ENCODE data around the gene ZBTB49. TPM values are rescaled to one million over a fixed set of nuclear protein-coding genes. Genes with fewer than 3 reads are reported as not detected.
A peak's percentile ranks its signal among the peaks of the same experiment; 100 is the strongest.
"Not testable (repeated sequence)": the region's sequence is repeated elsewhere in the genome, so short reads cannot be mapped to it uniquely, and the experiment has no call there.

ZBTB49 gene
- total RNA-seq, 3 donors from 2014 or later (not counting 1 experiment from before 2014, with no cell fraction given), result 19.3 to 36.5 (median 30.0) TPM

- Histone ChIP-seq H3K4me1 (ENCODE audit: control insufficient read depth, insufficient read depth, low read length) (peaks cover 18% of the 10 kb centered on the region), H3K27ac (ENCODE audit: low read length) (no peak overlapping the region), H3K36me3 (ENCODE audit: control insufficient read depth, insufficient read depth, low read length) (no peaks in the 10 kb centered on the region), H3K4me3 (ENCODE audit: low read length) (no peak overlapping the region), H3K27me3 (ENCODE audit: control insufficient read depth, insufficient read depth, low read length) (no peaks in the 10 kb centered on the region), H3K9me3 (ENCODE audit: control insufficient read depth, insufficient read depth, low read length) (peaks cover 6% of the 10 kb centered on the region)
- intact Hi-C loops (cut with micrococcal nuclease), result no loop called here
- no peaks in the 10 kb centered on the region for H3K27me3 Mint-ChIP-seq (ENCODE audit: low read depth in 2 of 2)
- H3K27ac Mint-ChIP-seq, result no peak overlapping the region
- H3K4me1 Mint-ChIP-seq, result peaks cover 18 to 21% of the 10 kb centered on the region in 2 donors
- no peak for ATAC-seq
- DNase-seq, result no peak
- H3K36me3 Mint-ChIP-seq, result no peaks in the 10 kb centered on the region
- H3K4me3 Mint-ChIP-seq, result no peak overlapping the region
- H3K9me3 Mint-ChIP-seq, result no peaks in the 10 kb centered on the region
- TF ChIP-seq CTCF (IDR thresholded peaks at IDR 0.05), result no peak
- WGBS (ENCODE audit: insufficient coverage), result 77% methylated on average over 13 of the region's 14 CpGs
Measured at GRCh38 chr4:4344915-4345527, 55.0 kb downstream of the ZBTB49 start.

- no peak for TF ChIP-seq CTCF (IDR thresholded peaks at IDR 0.05)
- Histone ChIP-seq H3K27ac (ENCODE audit: low read length) (no peak overlapping the region), H3K27me3 (ENCODE audit: control insufficient read depth, insufficient read depth, low read length) (no peaks in the 10 kb centered on the region), H3K36me3 (ENCODE audit: control insufficient read depth, insufficient read depth, low read length) (no peaks in the 10 kb centered on the region), H3K4me3 (ENCODE audit: low read length) (no peak overlapping the region), H3K4me1 (ENCODE audit: control insufficient read depth, insufficient read depth, low read length) (peaks cover 18% of the 10 kb centered on the region), H3K9me3 (ENCODE audit: control insufficient read depth, insufficient read depth, low read length) (peaks cover 6% of the 10 kb centered on the region)
- ATAC-seq (no peak), DNase-seq (no peak)
- 77% methylated on average over 1 of the region's 1 CpG for WGBS (ENCODE audit: insufficient coverage)
- Mint-ChIP-seq H3K9me3 (no peaks in the 10 kb centered on the region), H3K27ac (peak overlapping the region in 1 of 2 donors; percentile 82), H3K36me3 (no peaks in the 10 kb centered on the region), H3K27me3 (ENCODE audit: low read depth in 2 of 2) (no peaks in the 10 kb centered on the region), H3K4me1 (peaks cover 18 to 21% of the 10 kb centered on the region in 2 donors), H3K4me3 (peak overlapping the region; percentile 6)
- intact Hi-C loops (cut with micrococcal nuclease), result no loop called here
Measured at GRCh38 chr4:4347585-4347984, 57.5 kb downstream of the ZBTB49 start.

GRCh38 chr4:4348585-4348984, 58.5 kb downstream of the ZBTB49 start:
- peak overlapping the region; percentile 45 for H3K27ac ChIP-seq (ENCODE audit: low read length)
- H3K4me3 ChIP-seq (ENCODE audit: low read length); H3K27me3 ChIP-seq (ENCODE audit: control insufficient read depth, insufficient read depth, low read length); H3K9me3 ChIP-seq (ENCODE audit: control insufficient read depth, insufficient read depth, low read length); H3K27me3 Mint-ChIP-seq (ENCODE audit: low read depth in 2 of 2); H3K36me3 ChIP-seq (ENCODE audit: control insufficient read depth, insufficient read depth, low read length); intact Hi-C loops (cut with micrococcal nuclease); H3K9me3 Mint-ChIP-seq; H3K36me3 Mint-ChIP-seq: not testable (repeated sequence)
- peak overlapping the region; percentile 62 for H3K4me3 Mint-ChIP-seq
- peaks cover 18 to 21% of the 10 kb centered on the region in 2 donors for H3K4me1 Mint-ChIP-seq
- ATAC-seq (peak in 2 of 3 donors; percentile 82 to 85), DNase-seq (peak; percentile 19 to 77)
- H3K27ac Mint-ChIP-seq, result peak overlapping the region; percentile 71 to 82
- peaks cover 18% of the 10 kb centered on the region for H3K4me1 ChIP-seq (ENCODE audit: control insufficient read depth, insufficient read depth, low read length)
- 11% methylated on average over 7 of the region's 9 CpGs for WGBS (ENCODE audit: insufficient coverage)

GRCh38 chr4:4349867-4350266, 59.8 kb downstream of the ZBTB49 start:
- ATAC-seq (no peak), DNase-seq (no peak)
- Histone ChIP-seq H3K4me1 (ENCODE audit: control insufficient read depth, insufficient read depth, low read length) (peaks cover 18% of the 10 kb centered on the region), H3K9me3 (ENCODE audit: control insufficient read depth, insufficient read depth, low read length) (peaks cover 6% of the 10 kb centered on the region), H3K4me3 (ENCODE audit: low read length) (no peak overlapping the region), H3K27me3 (ENCODE audit: control insufficient read depth, insufficient read depth, low read length) (no peaks in the 10 kb centered on the region), H3K27ac (ENCODE audit: low read length) (no peak overlapping the region), H3K36me3 (ENCODE audit: control insufficient read depth, insufficient read depth, low read length) (no peaks in the 10 kb centered on the region)
- H3K4me3 Mint-ChIP-seq, result no peak overlapping the region
- WGBS (ENCODE audit: insufficient coverage), result 100% methylated on average over 2 of the region's 3 CpGs
- peaks cover 18 to 21% of the 10 kb centered on the region in 2 donors for H3K4me1 Mint-ChIP-seq
- H3K27ac Mint-ChIP-seq, result no peak overlapping the region
- H3K36me3 Mint-ChIP-seq, result no peaks in the 10 kb centered on the region
- H3K27me3 Mint-ChIP-seq (ENCODE audit: low read depth in 2 of 2), result peaks cover 0 to 2% of the 10 kb centered on the region in 2 donors
- TF ChIP-seq CTCF (IDR thresholded peaks at IDR 0.05), result no peak
- intact Hi-C loops (cut with micrococcal nuclease), result no loop called here
- H3K9me3 Mint-ChIP-seq, result no peaks in the 10 kb centered on the region

Data from natural killer cell (primary cell).